ENCODE results near the gene TSKU. TPM values are rescaled to one million over a fixed set of nuclear protein-coding genes. Genes with fewer than 3 reads are reported as not detected.

TSKU gene
- total RNA-seq, 1 donor from 2014 or later = 79.5 TPM

Other genes with a start within 250 kb of the TSKU start
- 83.7 TPM for gene LRRC32, start 112.6 kb upstream of the TSKU start, total RNA-seq
- 33.4 TPM for gene ACER3, start 77.6 kb downstream of the TSKU start, total RNA-seq